Measurements from ENCODE around the gene TBC1D2B. TPM values are rescaled to one million over a fixed set of nuclear protein-coding genes. Genes with fewer than 3 reads are reported as not detected.

TBC1D2B gene
- total and polyA plus RNA-seq, 8 donors: 37.6 to 64.9 (median 49.2) TPM

GRCh38 chr15:78073046-78073787, 4.3 kb downstream of the TBC1D2B start:
- DNase-seq: no peak
- no peak overlapping the region for H3K4me3 ChIP-seq
- TF ChIP-seq, protein P1, sequence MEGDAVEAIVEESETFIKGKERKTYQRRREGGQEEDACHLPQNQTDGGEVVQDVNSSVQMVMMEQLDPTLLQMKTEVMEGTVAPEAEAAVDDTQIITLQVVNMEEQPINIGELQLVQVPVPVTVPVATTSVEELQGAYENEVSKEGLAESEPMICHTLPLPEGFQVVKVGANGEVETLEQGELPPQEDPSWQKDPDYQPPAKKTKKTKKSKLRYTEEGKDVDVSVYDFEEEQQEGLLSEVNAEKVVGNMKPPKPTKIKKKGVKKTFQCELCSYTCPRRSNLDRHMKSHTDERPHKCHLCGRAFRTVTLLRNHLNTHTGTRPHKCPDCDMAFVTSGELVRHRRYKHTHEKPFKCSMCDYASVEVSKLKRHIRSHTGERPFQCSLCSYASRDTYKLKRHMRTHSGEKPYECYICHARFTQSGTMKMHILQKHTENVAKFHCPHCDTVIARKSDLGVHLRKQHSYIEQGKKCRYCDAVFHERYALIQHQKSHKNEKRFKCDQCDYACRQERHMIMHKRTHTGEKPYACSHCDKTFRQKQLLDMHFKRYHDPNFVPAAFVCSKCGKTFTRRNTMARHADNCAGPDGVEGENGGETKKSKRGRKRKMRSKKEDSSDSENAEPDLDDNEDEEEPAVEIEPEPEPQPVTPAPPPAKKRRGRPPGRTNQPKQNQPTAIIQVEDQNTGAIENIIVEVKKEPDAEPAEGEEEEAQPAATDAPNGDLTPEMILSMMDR (IDR thresholded peaks at IDR 0.05): no peak
- intact Hi-C loops (cut with DNase I): no loop called here
- no peaks in the 10 kb centered on the region for H3K9me3 ChIP-seq
- H3K36me3 ChIP-seq: no peaks in the 10 kb centered on the region
- peaks cover 45 to 91% of the 10 kb centered on the region in 2 donors for H3K4me1 ChIP-seq
- no peaks in the 10 kb centered on the region for H3K27me3 ChIP-seq
- no peak for ATAC-seq
- peak overlapping the region; percentile 73 to 76 for H3K27ac ChIP-seq

- Histone ChIP-seq H3K9me3 (no peaks in the 10 kb centered on the region), H3K36me3 (no peaks in the 10 kb centered on the region), H3K27ac (peak overlapping the region; percentile 73 to 76), H3K4me1 (peaks cover 48 to 93% of the 10 kb centered on the region in 2 donors), H3K27me3 (no peaks in the 10 kb centered on the region), H3K4me3 (no peak overlapping the region)
- DNase-seq (peak in 1 of 4 donors; percentile 60), ATAC-seq (peak; percentile 15)
- intact Hi-C loops (cut with DNase I): no loop called here
- TF ChIP-seq, protein P1 (IDR thresholded peaks at IDR 0.05): no peak
Measured at GRCh38 chr15:78072080-78072892, 5.2 kb downstream of the TBC1D2B start.

DNA sequence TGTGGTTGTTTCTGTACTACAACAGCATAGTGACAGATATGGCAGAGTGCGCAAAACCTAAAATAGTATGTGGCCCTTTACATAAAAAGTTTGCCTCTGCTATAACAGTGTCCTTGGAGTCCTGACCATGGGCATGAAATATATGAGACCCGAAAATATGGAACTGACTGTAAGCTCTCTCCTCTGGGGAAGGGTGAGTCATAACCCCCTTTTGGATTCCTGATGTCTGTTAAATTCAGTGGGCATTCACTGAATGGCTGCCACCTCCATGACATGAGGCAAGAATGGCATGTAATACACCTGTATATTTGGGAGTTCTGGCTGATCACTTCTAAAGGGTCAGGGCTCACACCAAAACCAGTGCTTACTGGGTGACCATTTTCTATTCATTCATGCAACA, 6.1 kb downstream of the TBC1D2B start:
- TF ChIP-seq, protein P1 (IDR thresholded peaks at IDR 0.05): no peak

GRCh38 chr15:78070049-78070700, 7.3 kb downstream of the TBC1D2B start:
- intact Hi-C loops (cut with DNase I): no loop called here
- Histone ChIP-seq H3K27me3 (no peaks in the 10 kb centered on the region), H3K36me3 (no peaks in the 10 kb centered on the region), H3K9me3 (no peaks in the 10 kb centered on the region), H3K27ac (peak overlapping the region; percentile 74 to 84), H3K4me1 (peaks cover 64 to 98% of the 10 kb centered on the region in 2 donors), H3K4me3 (no peak overlapping the region)
- peak in 2 of 4 donors; percentile 65 for DNase-seq
- ATAC-seq: no peak
- TF ChIP-seq, protein P1 (IDR thresholded peaks at IDR 0.05): no peak

More for the DNA sequence above, 6.1 kb downstream of the TBC1D2B start:
- intact Hi-C loops (cut with DNase I): no loop called here
- Histone ChIP-seq H3K9me3 (no peaks in the 10 kb centered on the region), H3K27me3 (no peaks in the 10 kb centered on the region), H3K27ac (peak overlapping the region in 1 of 2 donors; percentile 84), H3K36me3 (no peaks in the 10 kb centered on the region), H3K4me3 (no peak overlapping the region), H3K4me1 (peaks cover 55 to 98% of the 10 kb centered on the region in 2 donors)
- ATAC-seq: no peak
- no peak for DNase-seq

Measured in left lung (tissue), 10 donors.